GM21786 (cell line): ENCODE results near the gene ANKS4B.
"Not testable (repeated sequence)": the region's sequence is repeated elsewhere in the genome, so short reads cannot be mapped to it uniquely, and the experiment has no call there.

Experiments
- ATAC-seq: cut with Tn5 transposase; IDR thresholded peaks from one replicate; pipeline ENCODE4 v1.9.1; 2021; ENCODE audit not compliant: unreplicated experiment

The ANKS4B gene

DNA sequence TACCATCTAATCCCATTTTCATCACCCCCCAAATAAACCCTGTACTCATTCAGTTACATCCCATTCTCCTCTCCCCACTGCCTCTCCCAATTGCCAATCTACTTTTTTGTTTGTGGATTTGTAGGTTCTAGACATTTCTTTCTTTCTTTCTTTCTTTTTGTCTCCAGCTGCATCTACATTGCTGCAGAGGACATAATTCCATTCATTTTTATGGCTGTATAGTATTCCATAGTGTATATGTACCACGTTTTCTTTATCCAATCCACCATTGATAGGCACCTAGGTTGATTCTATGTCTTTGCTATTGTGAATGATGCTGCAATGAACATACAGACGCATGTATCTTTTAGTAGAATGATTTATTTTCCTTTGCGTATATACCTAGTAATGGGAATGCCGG is 50.9 kb downstream of the ANKS4B start:
- ATAC-seq = no peak

DNA sequence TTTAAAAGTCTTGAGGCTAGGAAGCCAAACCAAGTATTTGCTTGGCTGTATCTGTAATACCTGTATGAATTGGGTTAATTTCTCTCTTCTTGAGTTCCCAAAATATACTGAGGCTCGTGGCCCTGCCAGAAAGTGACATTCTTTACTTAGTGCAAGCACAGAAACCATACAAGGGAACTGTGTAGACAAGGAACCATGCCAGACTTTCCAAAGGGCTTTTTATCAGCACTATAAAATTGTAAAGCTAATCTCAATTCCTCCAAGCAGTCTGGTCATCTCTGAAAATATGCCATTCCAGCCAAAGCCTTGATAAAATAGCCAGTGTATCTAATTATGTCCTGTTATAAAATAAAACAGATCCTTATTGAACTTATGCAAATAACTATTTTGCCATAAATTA is 51.8 kb downstream of the ANKS4B start:
- no peak for ATAC-seq

DNA sequence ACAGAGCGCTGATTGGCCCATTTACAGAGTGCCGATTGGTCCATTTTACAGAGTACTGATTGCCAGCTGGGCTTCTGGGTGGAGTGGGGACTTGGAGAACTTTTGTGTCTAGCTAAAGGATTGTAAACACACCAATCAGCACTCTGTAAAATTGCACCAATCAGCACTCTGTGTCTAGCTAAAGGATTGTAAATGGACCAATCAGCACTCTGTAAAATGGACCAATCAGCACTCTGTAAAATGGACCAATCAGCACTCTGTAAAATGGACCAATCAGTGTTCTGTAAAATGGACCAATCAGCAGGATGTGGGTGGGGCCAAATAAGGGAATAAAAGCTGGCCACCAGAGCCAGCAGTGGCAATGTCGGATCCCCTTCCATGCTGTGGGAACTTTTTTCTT is 56.3 kb downstream of the ANKS4B start:
- ATAC-seq = not testable (repeated sequence)

DNA sequence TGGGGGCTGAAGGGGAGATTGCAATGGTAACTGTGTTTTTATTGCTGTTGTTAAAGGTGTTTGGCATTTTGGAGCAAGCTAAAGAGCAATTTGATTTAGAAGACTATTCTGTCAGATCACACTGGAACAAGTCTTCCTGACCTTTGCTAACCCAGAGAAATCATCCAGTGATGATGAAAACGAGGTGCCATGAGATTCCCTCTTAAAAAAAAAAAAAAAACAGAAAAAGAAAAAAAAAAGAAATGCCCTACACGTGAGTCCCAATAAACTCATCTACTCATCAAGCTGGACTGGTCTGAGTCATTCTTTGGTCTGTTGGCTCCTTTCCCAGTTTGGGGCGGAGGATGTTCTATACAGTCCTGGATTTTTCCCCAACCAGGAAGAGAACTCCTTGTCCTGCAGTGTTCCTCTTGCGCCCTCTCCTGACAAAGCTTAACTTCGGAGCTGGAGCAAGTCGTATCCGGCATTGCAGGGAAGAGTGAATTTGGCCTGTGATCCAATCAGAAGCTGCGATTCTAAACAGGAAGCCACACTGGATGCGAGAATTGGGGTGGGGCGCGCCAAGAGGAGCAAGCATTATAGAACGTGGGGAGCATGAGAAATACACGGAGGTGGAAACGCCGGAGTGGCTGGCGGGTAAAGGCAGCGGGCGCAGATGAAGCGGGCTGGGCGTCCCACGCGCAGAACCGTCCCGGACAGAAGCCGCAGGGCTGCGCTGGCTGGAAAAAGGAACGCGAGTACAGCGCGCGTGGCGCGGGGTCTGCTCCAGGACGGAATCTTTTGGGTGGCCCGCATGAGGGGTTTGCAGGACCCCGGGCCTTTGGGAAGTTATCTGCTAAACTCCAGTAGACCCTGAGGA is 67.0 kb downstream of the ANKS4B start:
- ATAC-seq = peak; percentile 47

DNA sequence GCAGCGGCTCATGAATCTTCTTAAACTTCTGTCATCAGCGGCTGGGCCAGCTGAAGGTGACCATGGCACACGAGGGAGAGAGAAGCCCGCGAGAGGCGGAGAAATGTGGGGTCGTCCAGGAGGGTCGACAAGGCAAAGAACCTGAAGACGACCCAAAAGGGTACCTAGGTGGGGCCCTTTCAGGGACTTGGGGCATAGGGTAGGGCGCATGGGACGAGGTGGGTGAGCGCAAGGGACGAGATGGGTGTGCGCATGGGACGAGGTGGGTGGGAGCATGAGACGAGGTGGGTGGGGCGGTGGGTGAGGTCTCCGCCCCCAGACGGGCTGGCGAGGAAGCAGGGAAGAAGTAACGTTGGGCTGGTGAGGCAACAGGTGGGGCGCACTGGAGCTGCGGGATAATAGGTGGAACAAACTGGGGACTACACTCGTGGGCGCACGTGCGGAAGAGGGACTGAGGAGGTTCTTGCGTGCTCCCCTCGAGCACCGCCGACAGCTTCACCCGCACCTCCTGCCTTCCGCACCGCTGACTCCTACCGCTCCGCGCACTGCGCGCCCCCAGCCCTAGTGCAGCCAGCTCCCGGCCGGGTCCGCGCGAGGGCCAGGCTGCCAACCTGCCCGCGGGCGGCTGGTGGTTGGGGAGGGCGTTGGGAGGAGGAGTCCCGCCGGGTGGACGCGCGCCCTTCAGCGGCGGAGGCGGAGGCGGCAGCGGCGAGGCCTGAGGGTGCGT is 67.8 kb downstream of the ANKS4B start:
- ATAC-seq = peak; percentile 43

DNA sequence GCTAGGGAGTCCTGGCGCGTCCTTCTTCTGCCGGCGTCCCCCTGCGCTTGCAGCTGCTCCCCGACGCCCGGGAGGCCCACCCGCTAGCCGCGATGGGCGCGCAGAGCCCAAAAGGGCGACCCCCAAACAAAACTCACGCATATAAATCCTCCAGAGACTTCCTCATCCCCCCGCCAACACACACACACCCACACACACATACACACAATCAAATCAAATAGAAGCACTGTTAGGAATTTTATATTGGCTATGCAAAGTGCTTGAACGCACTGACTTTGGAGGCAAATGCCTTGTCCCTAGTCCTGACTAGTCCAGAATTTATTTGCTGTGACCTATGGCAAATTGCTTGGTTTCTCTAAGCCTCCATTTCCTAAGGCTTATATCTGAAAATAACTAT is 68.4 kb downstream of the ANKS4B start:
- no peak for ATAC-seq

DNA sequence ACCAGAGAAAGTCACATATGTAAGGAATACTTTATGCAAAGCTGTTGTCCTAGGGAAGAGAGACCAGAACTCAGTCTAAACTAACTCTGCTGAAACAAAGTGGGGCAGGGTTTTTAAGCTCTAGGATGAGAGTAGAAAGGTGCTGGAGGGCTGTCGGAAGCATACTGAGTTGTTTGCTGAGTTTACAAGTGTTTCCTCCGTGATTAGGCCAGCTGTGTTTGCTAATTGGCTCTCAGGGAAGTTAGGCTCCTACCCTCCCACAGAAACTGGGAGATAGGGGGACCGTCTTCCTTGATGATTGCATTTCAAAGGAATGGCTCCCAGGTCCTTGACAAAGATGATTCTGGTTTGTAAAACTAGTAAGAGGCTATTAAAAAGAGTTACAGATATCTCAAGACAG is 69.0 kb downstream of the ANKS4B start:
- no peak for ATAC-seq

DNA sequence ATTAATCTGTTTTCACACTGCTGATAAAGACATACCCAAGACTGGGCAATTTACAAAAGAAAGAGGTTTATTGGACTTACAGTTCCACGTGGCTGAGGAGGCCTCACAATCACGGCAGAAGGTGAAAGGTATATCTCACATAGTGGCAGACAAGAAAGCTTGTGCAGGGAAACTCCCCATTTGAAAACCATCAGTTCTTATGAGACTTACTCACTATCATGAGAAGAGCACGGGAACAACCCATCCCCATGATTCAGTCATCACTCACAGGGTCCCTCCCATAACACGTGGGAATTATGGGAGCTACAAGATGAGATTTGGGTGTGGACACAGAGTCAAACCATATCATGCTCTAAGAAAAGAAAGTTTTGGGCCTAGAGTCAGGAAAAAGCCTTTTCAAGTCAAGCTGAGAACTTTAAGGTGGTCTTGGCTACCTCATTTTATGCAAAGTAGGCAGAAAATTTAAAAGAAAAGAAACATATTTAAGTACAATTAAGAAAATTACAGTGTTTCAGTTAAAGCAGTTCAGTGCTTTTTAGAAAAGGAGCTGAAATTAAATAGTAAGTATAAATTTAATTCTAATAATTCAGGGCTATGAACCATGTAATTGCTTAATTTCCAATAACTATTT is 69.5 kb downstream of the ANKS4B start:
- ATAC-seq = no peak
